HG02763 (cell line): ENCODE measurements around the gene RYR3.

Source experiments
- ATAC-seq: cut with Tn5 transposase; IDR thresholded peaks from one replicate; pipeline ENCODE4 v1.9.1; 2021; ENCODE audit warnings: mild to moderate bottlenecking, moderate library complexity; ENCODE audit not compliant: unreplicated experiment

The RYR3 gene

DNA sequence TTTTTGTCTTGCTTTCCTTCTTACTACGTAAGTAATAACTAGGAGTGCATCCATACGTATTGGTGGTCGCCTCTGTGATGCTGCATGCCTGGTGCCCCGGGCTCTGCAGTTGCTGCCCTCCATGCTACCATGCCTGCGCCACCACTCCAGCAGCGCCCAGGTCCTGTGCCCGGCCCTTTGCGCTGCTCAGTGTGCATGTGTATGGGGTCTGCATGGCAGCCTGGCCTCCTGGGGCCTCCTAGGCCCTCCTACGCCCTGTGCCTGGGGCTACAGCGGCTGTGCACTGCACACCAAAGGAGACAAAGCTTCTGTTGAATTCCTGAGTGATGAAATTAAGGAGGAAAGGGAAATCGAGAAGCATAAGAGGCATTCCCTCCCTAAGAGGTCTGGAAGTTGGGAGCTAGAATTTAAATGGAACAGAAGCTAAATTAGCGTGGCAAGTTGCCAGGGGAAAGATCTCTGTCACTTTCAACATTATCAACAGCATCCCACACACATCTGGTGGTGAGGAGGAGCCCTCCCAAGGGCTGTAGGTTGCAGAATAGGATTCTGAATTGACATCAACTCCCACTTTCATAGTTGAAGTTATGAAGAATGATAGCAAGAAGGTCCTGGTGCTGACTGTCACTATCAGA lies 382.5 kb downstream of the RYR3 start:
- ATAC-seq: no peak

DNA sequence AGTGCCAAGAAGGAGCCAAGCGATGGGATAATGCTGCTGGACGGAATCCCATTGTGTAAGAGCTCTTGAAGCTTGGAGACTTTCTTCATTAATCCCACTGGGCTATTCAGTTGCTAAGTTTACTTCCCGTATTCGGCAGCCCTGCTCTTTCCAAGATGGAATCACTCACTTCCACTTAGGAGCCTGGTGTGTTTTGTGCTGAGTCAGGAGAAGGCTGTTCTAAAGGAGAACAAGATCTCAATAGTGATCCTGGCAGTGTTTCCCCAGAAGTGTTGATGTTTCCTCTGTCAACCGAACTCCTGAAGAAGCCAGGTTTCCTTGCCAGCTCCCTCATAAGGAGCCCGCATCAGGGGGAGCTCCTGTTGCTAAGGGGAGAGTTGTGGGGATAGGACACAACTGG lies 387.4 kb downstream of the RYR3 start:
- ATAC-seq: no peak

DNA sequence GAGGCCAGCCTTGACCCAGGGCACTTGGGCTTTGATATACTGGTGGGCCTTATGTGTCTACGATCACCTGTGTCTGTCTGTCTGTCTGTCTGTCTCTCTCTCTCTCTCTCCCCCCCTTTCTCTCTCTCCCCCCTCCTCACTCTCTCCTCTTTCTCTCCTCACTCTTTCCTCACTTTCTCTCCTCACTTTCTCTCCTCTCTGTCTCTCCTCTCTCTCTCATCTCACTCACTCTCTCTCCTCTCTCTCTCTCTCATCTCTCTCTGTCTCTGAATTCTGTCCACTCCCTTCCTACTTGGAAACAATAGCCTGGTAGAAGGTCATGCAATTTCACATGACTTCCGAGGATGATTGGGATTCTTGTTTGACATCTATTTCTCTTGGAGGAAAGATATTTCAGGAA lies 388.4 kb downstream of the RYR3 start:
- no peak for ATAC-seq

DNA sequence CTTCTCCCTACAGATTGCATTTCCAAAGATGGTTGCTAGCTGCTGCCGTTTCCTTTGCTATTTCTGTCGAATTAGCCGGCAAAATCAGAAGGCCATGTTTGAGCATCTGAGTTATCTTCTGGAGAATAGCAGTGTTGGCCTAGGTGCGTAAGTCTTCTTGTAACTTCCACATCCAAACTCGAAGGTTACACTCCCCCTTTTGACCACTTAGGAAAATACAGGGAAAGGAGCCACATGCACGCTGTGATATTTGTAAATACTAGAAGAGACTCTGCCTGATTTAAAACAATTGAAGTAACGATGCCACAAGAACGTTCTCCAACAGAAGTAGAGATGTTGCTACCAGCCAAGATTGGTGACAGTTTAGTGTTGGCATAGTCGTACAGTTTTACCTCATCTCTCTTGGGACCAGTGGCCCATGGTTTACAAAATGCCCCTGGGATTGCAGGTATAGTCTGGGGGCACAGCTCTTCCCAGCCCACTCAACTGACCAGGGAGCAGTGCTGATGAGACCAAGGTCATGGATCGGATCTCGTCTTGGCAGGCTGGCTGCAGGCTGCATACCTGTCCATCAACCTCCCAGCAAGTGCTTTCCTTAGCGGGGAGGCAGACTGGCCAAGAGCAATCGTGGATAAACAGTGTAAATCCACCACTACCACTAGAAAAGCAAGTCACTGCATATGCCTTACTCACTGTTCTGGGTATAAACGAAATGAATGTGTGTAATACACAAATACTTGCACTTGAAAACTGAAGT lies 389.1 kb downstream of the RYR3 start:
- no peak for ATAC-seq

DNA sequence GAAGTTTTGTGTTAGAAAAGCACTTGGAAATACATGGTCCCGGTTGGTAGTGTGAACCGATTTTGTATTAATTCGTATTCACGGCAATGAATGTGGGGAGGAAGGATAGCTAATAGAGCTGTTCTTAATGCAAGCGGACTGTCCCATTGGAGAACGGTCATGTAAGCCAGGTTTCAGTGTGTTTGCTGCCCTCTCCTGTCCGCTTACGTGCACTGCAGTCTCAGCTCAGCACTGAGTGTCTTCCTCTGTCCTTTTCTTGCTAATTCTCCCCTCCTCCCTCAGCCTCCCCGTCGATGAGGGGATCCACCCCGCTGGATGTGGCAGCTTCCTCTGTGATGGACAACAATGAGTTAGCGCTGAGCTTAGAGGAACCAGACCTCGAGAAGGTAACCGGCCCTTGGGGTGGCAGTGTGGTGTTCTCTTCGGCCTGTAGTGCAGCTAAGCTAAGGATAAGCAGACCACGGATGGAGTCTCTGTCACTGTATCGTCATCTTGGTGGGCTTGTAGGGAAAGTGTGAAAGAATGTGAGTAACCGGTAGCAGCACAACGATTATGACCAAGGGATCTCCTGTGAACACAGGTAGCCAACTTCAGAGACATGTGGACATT lies 390.0 kb downstream of the RYR3 start:
- ATAC-seq: peak; percentile 75

DNA sequence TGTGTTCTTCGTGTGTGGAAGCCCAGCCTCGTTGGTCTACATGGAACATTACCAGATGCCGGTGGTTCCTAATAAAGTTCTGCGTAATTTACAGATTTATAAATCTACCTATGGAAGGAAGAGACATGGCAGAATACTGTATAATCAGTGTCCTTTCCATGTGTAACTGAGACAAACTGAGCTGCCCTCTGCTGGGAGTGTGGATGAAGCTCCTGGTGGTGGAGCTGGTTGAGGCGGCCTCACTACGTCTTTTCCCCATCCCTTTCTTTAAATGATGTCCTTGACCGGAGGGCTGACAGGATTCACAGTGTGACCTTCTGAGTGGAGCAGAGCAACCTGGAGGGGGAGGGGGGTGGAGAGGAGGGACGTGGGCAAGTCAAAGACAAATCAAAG lies 390.5 kb downstream of the RYR3 start:
- no peak for ATAC-seq

DNA sequence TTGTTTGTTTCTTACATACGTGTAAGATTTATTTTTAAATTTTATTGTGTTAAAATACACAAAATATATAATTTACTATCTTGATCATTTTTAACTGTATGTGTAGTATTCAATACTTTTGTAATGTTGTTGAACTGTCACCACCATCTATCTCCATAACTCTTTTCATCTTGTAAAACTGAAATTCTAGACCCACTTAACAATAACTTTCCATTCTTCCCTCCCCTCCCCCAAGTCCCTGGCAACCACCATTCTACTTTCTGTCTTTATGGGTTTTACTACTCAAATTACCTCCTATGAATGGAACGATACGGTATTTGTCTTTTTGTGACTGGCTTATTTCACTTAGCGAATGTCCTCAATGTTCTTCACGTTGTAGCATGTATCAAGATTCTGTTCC lies 395.4 kb downstream of the RYR3 start:
- ATAC-seq: no peak

DNA sequence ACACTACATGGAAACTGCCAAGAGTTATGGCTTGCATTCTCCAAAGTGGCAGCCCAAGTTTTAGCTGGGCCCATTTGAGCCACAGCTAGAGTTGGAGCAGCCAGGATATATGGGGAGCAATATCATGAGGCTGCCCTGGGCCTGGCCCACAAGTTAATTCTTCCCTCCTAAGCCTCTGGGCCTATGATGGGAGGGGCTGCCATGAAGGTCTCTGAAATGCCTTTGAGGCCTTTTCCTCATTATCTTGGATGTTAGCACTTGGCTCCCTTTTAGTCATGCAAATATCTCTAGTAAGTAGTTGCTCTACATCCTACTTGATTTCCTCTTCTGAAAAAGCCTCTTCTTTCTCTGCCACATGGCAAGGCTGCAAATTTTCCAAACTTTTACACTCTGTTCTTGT lies 400.0 kb downstream of the RYR3 start:
- ATAC-seq: no peak

DNA sequence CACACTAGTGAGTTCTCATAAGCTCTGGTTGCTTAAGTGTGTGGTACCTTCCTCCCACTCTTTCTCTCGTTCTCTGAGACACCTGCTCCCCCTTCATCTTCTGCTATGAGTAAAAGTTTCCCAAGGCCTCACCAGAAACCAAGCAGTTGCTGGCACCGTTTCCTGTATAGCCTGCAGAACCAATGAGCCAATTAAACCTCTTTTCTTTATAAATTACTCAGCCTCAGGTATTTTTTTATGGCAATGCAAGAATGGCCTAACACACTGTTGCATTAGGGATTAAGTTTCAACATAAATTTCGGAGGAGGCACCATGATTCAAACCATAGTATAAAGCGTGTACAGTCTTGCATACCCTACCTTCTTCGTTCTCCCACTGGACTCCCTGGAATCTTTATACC lies 405.3 kb downstream of the RYR3 start:
- ATAC-seq: no peak

DNA sequence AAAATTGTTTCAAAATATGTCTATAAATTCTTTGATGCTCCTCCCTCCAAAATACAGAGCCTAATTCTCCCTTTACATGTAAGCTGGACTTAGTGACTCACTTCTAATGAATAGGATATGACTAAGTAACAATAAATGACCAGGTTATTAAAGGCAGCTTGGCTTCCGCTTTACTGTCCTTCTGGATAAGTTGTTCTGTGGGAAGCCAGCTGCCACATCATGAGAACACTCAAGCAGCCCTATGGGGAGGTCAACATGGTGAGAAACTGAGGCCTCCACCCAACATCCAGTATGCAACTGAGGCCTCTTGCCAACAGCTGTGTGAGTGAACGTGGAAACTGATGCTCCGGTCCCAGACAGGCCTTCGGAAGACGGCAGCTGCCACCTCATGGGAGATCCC lies 410.2 kb downstream of the RYR3 start:
- ATAC-seq: no peak

DNA sequence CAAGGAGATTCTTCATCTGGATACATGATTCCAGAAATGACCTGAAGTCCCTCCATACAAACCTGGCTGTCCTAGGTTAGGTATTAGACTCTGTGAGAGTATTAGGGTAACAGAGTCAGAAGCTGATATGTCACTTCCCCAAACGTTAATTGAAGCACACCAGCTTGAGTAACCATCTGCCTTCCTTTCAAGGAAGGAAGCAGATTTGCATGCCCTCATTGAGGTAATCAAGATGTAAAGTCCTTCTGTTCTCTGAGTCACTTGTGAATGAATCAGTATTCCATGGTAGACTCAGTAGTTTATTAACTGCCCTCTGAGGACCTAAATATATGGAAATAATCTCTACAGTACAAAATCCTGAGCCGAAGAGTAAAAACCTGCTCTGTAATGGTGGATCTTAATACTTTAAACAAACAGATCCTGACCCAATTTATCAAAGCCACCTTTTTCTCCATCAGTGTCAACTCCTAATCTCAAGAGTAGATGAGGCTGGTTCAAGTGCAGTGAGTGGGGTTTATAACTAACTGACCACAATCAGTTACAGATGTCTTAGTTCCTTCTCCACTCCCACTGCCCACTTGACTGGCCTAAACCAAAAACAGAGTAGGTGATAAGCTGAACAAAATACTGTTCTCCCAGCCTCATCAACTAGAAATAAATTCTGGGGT lies 411.4 kb downstream of the RYR3 start:
- ATAC-seq: peak; percentile 81

DNA sequence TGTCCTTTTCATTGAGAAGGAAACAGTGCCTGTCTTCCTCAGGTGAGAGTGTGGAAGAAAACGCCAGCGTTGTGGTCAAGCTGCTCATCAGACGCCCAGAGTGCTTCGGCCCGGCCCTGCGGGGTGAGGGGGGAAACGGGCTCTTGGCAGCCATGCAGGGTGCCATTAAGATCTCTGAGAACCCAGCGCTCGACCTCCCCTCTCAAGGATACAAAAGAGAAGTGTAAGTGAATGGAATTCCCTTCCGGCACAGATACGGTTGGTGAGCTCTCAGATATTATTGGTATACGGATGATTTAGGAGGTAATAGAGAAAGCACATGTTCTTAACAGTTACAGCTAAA lies 411.9 kb downstream of the RYR3 start:
- no peak for ATAC-seq

DNA sequence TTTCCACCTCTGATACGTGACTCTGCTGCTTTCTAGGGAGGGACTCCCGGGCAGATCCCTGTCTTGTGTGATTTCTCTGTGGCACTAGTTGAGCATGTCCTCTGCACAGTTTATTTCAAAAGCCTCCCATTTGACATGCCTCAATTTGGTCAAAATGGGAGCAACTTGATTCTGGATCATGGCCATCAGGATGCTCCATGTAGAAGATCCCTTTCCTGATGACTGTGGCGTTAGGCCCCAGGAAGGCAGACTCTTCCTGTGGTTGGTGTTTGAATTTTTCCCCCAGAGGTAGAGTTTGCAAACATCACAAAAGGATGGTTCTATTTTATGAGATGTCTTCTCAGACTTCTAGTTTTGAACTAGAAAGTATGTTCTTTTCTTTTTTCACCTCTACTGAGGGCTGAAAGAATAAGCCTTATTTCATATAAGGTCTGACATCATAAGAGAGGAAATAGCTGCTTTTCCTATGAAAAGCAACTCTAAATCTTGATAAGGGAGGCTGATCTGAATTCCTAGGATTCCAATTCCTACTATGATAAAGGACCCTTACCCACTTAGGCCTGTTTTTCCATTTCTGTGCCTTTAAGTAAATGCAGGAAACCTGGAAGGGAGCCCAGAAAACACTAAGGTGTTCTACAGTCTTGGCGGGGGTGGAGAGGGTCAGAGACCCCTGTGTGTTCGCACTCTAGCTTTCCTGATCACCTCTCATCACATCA lies 413.7 kb downstream of the RYR3 start:
- no peak for ATAC-seq

DNA sequence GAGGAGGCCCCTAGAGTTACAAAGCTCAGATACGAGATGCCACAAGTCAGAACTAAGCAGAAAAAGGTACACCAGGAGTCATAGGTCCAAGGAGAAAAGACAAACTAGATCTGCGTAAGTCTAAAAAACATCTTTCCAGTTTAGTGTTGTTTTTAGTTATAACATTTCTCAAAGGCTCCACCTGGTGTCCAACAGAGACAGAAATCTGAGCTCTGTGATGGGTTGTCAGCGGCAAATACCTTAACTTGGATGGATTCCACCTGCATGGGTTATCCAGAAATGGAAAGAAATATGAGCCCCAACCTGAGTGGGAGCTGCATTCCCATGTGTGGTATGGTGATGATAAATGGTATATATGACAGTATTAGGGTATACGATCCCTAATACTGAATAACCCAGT lies 418.9 kb downstream of the RYR3 start:
- no peak for ATAC-seq

DNA sequence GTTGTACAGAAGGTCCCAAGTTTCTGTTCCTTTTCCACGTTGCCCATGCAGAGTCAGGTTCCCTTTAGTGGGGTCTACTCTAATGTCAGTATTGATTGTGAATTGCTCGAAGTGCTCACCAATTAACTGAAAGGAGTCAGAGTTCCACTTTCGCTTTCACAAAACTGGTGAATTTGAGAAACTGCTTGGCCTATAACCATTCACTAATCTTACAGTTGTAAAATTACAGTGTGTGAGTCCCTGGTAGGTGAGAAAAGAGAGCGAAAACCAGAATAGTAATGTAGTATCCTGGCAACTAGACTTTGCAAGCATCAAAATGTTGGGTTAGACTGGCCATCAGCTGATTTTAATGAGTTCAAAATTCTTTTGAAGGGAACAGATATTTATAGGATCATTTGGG lies 420.0 kb downstream of the RYR3 start:
- ATAC-seq: no peak

DNA sequence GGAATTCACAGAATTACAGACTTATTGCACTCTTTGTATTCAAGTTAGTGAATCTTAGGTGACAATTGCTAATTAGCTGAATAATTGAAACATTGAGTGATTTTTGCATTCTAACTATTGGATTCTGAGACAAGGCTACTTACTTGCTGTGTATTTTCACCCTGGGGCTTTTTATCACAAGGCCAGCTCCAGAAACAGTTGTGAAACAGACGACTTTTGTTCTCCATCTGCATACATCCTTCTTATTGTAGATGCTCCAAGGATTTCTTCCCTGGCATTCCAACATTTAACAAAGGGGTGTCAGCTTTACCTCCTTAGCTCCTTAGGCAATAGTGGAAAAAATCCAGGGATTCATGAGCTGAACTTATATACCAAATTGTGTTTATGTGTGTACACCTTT lies 424.4 kb downstream of the RYR3 start:
- no peak for ATAC-seq

DNA sequence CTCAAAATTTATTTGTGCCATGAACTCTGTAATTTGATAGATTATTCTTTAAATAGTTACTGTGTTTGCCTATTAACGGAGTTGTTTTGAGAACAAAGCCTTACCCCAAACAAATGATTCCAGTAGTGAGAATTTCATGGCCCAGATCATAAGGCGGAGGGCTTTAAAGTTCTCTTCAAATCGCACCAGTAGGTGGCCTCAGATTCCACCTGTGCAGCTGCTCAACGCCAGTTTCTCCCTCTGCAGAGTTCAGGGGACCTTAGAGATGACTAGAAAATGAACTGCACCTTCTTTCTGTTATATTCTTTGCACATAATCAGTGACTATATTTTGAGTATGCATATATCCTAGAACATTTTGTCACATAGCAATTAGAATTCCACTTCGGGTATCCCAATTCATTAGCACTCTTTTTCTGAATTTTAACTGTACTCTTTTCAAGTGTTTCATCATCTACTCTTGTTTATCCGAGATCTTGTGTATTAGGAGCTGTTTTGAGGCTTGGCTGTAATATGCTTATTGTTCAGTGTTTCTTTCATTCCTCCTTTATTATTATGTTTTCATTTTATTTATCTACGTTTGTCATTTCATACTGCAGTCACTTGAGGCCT lies 425.0 kb downstream of the RYR3 start:
- ATAC-seq: no peak

DNA sequence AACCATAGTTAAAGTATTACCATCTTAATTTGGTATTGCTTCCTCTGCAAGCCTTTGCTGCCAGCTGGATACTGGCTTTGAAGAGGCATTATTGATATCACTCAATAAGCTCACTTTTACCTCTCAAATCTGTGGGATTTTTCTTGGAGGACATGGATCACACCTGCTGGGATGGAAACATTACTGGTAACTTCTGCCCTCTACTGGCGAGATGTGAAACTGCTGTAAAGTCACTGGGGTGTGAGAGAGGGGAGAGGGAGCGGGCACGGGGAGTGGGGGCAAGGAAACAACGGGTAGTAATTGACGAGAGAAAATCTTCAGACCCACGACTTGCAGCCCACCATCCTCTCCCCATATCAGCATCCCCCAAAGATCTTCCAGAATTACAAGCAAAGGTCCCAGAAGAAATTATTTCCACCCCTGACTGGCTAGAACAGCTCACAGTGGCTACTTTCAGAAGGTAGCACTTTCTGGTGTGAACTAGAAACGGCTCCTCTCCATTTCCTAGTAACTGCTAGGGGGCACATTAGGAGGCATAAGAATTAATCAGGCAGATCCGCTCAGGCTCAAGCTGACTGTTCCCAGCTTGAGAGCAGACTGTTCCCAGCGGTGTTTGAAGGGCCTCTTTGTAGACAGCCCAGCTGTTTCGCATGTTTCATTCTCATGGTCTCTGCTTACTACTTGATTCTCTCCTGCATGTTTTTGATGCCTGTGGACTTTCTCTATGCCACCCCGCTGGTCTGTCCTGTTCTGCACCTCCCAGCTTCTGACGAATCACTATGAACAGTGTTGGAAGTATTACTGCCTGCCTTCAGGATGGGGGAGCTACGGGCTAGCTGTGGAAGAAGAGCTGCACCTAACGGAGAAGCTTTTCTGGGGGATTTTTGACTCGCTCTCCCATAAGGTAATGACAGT lies 427.2 kb downstream of the RYR3 start:
- ATAC-seq: no peak

DNA sequence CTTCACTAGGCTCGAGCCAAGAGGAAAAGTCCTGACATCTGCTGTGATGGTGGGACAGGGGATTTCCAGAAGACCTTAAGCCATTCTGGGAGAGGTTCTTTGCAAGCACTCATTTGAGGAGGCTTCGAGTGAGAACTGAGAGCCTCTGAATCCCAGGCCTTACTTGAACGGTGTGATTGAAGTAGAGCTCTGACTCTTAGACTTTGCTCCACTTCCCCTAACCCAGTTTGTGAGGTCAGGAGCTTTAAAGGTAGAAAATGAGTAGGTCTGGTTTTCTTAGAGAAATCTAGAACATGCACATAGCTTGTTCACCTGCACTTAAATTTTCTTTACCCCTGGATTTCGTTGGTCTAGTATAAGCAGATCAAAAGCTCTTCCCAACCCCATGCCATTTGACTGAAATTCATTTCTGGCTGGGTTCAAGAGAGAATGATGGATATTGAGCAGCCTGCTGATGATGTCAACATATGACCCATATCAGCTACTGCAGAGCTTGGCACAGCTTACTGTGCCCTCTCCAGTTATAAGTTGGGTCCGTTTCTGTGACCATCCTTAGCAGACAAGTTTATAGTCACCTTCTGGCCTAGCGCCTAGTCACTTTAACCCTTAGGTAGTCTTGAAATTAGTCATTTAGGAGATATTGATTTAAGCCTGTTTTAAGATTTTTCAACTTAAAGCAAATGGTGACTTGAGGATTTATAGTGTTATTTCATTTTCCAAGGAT lies 428.3 kb downstream of the RYR3 start:
- ATAC-seq: no peak
